Muscle of back (tissue), 13 donors: ENCODE results near the gene TMEM92. TPM values are rescaled to one million over a fixed set of nuclear protein-coding genes. Genes with fewer than 3 reads are reported as not detected.

Source experiments
- DNase-seq, 3 donors: peaks; one replicate each; pipeline versions ENCODE4 v3.0.0 to v3.0.0-alpha.2; 2013
- long read RNA-seq, 9 donors: transcript quantifications; one replicate each; lab custom pipeline, GENCODE V29; 2026
- polyA plus RNA-seq, 10 donors: library from polyadenylated mRNA; unstranded; fragments of 120-200 nt; gene quantifications; one replicate each; pipeline ENCODE4 v1.2.1, GENCODE V29; 2013; ENCODE audit not compliant: insufficient read length in 10 of 10

Gene TMEM92
- polyA plus RNA-seq: 1 to 10 TPM in 7 of 10 donors, under 1 TPM in 3; 0.64 to 2.1 (median 1.3) TPM
- long read RNA-seq, donor 1: 0 reads
- long read RNA-seq, donor 2: 0 reads
- long read RNA-seq, donor 3: 0 reads
- long read RNA-seq, donor 4: 0 reads
- long read RNA-seq, donor 5: 0 reads
- long read RNA-seq, donor 6: 0 reads
- long read RNA-seq, donor 7: 0 reads
- long read RNA-seq, donor 8, partial matches to known transcripts: 0 of 1 reads
- long read RNA-seq, donor 8, other reads (novel, unspliced or antisense): 0 of 1 reads
- long read RNA-seq, donor 9: 0 reads

DNA sequence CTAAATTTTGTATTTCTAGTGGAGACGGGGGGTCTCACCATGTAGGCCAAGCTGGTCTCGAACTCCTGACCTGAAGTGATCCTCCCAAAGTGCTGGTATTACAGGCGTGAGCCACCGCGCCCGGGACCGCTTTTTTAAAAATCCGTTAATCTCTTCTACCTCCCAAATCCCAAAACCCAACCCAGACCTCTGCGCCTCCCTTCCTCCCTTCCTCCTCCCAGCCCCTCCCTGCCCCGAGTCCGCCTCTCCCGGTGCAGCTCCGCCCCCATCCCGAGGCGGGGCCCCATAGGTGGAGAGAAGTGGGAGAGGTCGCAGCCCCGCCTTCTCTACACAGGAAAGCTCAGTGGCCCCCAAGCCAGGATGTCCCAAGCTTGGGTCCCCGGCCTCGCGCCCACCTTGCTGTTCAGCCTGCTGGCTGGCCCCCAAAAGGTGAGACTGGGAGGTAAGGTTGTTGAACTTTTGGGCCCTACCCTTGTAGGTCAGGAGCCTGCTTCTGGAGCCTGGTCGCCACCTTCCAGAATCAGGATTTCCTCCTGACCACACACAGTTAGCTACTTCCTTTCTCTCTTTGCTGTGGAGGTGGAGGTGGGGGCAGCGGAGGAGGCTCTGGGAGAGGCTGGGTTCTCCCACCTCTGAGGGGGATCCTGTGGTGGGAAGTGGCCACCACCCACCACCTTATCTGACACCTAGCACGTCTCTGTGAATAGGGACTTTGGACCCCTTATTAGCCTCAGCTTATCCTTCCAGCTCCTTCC is at the start of gene TMEM92:
Gene TMEM92, plus strand, starts transcription at position 325 of the 755 bp plus-strand sequence. Its CDS starts 36 bp downstream, at position 361.
- no peak for DNase-seq

DNA sequence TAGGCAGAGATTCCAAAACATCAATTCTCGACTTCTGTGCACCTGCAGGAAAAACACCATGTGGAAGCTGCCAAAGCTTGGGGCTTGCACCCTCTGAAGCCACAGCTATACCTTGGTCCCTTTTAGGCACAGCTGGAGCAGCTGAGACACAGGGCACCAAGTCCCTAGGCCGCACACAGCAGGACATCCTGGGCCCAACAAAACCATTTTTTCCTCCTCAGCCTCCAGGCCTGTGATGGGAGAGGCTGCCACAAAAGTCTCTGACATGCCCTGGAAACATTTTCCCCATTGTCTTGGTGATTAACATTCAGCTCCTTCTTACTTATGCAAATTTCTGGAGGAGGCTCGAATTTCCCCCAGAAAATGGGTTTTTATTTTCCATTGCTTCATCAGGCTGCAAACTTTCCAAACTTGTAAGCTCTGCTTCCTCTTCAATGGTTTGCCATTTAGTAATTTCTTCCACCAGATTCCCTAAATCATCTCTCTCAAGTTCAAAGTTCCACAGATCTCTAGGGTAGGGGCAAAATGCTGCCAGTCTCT is 48.5 kb upstream of the TMEM92 start:
- DNase-seq: no peak

DNA sequence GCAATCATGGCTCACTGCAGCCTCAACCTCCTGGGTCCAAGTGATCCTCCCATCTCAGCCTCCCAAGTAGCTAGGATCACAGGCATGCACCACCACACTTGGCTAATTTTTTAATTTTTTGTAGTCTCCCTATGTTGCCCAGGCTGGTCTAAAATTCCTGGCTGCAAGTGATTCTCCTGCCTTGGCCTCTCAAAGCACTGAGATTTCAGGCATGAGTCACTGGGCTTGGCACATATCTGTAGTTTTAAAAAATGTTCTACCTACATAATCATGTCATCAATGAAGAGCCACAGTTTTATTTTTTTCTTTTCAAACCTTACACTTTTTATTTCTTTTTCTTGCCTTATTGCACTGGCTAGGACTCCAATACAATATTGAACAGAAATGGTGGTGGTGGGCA is 39.7 kb upstream of the TMEM92 start:
- no peak for DNase-seq

DNA sequence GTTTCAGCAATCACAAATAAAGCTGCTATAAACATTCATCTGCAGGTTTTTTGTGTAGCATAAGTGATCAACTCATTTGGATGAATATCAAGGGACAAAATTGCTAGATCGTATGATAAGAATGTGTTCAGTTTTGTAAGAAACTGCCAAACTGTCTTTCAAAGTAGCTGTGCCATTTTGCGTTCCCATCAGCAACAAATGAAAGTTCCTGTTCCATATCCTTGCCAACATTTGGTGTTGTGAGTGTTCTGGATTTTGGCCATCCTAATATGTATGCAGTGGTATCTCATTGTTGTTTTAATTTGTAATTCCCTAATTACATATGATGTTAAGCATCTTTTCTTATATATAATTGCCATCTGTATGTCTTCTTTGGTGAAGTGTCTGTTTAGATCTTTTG is 36.4 kb upstream of the TMEM92 start:
- DNase-seq: no peak

DNA sequence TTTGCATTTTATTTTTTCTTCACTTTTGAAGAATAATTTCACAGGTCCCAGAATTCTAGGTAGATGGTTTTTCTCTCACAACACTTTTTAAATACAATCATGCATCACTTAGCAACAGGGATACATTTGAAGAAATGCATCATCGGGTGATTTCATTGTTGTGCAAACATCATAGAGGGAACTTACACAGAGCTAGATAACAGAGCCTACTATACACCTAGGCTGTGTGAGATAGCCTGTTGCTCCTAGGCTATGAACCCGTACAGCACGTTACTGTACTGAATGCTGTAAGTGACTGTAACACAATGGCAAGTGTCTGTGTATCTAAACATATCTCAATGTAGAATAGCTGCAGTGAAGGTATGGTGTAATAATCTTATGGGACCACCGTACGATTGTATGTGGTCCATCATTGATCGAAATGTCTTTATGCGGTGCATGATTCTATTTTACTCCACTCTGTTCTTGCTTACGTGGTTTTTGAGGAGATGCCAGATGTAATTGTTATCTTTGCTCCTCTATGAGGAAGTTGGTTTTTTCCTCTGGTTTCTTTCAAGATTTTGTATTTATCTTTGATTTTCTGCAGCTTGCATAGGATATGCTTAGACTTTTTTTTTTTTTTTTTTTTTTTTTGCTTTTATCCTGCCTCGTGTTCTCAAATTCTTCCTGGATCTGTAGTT is 35.5 kb upstream of the TMEM92 start:
- DNase-seq: peak in 1 of 3 donors; percentile 49

DNA sequence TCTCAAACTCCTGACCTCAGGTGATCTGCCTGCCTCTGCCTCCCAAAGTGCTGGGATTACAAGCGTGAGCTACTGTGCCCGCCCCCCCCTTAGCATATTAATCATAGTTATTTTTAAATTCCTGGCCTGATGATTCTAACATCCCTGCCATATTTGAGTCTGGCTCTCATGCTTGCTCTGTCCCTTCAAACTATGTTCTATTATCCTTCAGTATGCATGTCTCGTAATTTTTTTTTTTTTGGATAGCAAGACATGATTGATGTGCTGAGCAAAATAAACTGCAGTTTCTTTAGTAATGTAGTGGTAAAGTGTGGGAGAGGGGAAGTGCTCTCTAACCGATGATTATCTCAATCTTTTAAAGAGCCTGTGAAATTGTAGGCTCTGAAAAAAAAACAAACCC is 34.3 kb upstream of the TMEM92 start:
- DNase-seq: peak in 1 of 3 donors; percentile 45

DNA sequence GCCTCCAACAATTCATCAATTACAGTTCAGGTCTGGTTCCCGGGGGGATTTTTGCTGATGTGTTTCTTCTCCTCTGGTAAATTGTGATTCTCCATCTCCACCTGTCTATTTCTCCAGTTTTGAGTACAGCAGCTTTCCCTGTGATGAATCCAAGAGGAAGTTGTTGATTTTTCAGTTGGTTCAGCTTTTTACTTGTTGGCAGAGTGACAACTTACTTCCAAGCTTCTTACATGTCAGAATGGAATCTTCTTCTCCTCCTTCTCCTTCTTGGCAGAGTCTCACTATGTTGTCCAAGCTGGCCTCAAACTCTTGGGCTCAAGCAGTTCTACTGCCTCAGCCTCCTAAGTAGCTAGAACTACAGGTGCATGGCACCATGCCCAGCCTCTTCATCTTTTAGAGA is 33.4 kb upstream of the TMEM92 start:
- DNase-seq: peak in 1 of 3 donors; percentile 59

DNA sequence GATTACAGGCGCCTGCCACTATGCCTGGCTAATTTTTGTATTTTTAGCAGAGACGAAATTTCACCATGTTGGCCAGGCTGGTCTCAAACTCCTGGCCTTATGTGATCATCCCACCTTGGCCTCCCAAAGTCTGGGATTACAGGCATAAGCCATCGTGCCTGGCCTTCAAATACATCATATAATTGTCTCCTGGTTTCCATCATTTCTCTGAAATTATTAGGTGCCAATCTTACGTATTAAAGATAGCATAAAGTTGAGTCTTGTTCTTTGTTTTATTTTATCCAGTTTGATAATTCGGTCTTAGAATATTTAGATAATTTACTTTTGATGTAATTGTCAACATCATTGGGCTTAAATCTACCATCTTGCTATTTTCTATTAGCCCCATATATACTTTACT is 32.8 kb upstream of the TMEM92 start:
- DNase-seq: no peak

DNA sequence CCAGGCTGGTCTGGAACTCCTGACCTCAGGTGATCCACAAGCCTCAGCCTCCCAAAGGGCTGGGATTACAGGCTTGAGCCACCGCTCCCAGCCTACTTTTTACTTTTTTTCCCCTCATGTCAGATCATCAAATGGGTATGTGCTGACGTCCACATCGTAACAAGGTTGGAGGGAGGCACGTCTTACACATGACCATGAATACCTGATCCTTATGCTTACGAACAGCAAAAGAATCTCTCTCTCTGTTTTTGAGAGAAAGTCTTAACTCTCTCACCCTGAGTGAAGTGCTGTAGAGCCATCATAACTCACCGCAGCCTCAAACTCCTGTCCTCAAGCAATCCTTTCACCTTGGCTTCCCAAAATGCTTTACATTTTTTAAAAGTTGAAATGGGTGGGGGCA is 29.5 kb upstream of the TMEM92 start:
- no peak for DNase-seq

DNA sequence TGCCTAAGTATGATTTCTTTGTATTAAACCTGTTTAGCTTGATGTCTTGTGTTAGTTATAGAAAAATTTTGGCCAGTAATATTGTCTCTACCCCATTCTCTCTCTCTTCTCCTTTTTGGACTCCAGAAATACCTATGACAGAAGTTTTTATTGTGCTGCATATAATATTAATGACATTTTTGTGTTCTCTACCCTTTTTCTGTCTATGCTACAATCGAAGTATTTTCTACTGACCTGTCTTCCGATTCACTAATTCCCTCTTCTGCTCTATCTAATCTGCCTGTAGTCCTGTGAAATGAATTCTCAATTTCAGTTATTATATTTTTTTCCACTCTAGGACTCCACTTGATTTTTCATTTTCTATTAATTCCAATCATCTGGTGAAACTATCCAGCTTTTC is 26.0 kb upstream of the TMEM92 start:
- DNase-seq: no peak

DNA sequence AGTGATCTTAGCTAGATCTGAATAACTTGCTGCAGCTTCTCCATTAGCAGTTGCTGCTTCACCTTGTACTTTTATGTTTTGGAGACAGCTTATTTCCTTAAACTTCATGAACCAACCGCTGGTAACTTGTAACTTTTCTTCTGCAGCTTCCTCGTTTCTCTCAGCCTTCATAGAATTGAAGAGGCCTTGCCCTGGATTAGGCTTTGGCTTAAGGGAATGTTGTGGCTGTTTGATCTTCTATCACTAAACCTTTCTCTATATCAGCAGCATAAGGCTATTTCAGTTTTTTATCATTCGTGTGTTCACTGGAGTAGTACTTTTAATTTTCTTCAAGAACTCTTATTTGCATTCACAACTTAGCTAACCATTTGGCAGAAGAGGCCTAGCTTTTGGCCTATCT is 21.5 kb upstream of the TMEM92 start:
- no peak for DNase-seq

DNA sequence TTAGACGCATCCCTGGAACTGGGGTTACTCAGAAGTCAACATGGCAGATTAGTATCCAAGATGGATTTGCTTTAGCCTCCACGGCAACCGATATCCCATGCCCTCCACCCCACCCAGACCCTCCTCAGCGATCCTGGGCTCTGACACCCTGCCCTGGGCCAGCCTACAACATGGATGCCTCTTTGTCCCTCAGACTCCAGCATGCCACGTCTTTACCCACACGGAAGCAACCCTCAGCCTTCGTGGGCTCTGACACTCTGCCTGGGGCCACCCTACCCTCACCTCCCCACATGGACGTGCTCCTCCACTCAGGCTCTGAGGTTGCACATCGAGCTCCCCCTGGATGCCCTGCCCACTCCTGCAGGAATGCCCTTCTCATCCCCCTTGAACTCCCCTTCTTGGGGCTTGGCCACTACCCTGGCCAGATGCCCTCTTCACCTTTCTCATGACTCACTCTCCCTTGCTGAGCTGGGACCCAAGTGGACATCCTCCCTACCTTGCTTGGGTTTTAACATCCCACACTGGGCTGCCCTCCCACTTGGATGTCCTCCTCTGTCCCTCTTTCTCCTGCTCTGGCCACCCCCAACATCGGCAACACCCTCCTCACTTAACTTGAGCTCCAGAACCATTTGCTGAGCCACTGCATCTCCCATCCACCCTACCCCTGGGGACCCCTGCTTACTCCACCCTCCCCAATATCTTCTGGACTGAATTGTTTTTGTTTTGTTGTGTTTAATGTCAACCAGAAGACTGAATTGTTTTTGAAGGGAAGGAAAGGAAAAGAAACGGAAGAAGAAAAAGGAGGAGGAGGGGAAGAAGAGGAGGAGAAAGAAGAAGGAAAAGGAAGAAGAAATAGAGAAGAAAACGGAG is 18.3 kb upstream of the TMEM92 start:
- peak in 1 of 3 donors; percentile 61 for DNase-seq

DNA sequence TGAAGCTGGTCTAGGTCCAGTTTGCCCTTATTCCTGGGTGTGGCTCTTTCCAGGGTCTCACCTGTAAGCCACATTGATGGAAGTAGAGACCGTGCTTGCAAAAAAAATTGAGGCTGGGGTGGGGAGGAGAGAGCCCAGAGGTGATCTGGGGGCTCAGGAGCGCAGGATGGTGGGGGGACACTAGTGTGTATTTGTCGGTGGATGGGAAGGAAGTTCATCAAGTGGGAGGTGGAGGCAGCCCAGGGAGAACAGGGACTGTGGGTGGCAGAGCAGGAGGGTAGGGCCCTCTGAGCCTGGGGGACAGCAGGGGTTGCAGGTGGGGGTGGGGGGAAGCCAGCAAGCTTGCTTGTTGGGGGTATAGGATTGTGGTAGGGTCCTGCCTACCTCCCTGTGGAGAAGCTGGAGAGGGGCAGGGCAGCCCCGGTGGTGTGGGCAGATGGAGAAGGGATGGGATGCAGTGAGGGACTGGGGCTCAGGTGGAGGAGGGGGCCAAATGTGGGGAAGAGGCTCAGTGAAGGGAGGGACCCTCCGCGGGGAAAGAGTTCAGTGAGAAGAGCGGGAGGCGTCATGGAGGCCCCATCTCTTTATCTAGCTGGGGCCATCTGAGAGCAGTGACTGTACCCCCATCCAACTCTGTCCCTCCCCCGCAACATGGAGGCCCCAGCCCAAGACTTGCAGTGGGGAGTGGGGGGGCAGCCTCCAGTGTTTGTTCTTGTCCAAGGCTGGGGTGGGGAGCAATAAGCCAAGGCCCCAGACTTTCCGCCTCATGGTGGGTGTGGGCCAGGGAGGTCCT is 17.2 kb upstream of the TMEM92 start:
- DNase-seq: no peak

DNA sequence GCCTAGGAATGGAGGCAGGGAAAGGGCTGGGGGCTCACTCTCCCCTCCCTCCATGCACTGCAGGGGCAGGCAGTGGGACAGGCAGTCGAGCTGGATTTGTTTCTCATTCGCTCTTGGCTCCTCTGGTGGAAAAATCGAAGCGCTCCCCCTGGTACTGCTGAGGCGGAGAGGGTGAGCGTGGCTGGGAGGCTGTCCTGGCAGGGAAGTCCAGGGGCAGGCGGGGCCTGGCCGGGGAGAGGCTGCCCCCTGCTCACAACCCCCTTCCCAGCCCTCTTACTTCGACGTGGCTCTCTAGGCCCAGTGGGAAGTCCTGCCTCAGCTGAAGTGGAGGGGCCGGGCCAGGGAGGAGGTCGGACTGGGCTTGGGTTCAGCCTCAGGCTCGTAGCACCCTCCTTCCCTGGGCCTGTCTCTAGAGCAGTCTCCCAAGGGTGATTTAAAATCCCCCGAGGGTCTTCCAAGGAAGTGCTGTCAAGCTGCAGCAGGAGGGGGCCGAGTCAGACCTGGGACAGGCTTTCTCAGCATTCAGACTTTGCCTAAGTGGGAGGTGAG is 16.5 kb upstream of the TMEM92 start:
- peak; percentile 72 to 97 (median 92) for DNase-seq

DNA sequence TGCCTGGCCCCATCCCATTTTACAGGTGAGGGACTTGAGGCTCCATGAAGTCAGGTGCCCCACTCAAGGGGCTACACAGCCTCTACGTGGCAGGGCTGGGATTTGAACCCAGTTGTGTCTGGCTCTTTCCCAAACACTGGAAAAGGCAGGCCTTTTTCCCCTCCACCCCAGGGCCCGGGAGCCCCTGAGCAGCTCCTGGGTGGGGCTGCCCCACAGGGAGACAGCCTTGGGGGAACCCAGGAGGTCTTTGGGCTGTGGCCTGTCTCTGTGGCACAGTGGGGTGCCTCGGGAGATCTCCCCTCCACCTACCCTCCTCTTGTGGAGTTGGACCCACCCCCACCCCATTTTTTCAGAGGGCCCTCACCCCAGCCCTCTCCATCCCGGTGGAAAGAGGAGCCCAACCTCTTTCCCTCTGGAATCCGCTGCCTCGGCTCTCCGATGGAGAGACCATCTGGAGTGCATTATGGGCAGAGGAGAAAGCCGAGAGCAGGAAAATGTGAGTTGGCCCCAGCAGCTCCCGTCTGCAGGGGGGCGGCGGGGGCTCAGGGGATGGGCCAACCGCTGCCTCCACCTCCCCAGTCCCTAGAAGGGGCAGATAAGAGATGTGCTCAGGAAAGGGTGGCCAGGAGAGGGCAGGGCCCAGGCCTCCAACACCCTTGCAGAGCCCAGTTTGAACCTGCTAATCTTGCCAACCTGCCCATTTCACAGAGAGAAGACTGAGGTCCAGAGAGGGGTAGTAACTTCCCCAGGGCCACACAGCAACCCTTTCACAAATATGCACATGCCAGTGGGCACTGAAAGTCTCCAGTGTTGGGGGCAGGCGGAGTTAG is 15.4 kb upstream of the TMEM92 start:
- peak; percentile 89 to 95 (median 91) for DNase-seq

DNA sequence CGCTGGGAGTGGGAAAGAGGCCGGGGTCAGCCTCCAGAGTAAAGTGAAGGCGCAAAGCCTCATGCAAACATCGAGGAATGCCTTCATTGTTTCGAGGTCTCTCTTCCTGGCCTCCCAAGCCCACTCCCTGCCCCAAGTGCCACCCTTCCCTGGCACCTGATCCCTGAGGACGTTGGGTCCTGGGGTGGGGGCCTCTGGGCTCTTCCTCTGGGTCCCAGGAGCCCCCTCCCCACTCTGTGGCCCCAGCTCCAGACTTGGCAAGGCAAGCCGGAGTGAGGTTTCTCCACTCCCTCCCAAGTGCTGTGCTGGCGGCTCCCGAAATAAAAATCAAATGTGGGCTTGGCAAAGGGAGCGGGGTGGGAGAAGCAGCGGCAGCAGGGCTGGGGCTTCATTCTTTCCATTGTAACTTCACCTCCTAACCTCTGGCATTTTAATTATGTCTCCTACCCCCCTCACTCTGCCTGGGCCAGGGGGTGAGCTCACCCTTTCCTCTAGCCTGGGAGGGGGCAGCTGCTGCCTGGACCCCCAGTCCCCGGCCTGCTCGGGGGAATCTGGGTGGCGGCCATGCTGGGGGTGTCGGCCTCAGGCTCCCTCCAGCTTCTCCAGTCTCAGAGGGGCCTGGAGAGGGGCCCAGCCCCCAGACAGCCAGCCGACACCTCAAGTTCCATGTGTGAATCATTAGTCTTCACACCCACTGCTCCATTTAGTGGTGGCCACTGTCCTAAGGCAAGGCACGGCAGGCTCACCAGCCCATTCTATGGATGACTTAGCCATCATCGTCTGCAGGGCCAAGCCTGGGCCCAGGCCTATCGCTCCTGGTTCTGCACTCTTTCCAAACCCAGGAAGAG is 14.6 kb upstream of the TMEM92 start:
- peak; percentile 68 to 95 (median 88) for DNase-seq

DNA sequence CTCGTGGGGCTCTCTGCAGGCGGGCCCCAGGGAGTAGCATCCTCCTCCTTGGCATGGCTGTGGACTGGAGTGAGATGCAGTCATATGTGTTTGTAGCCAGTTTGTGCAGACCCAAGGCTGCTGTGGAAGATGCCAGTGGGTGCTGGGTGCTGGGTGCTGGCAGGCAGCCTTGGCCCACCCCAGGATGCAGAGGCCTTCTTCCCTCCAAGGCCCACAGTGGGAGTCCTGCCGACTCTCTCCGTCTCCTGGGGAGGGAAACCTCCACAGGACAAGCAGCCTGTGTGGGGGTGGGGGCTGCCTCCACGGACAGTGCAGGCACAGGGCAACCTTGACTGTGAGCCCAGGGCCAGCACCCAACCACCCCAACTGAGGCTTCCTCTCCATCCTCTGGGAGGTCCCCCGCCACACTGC is 13.8 kb upstream of the TMEM92 start:
- DNase-seq: no peak
